ENCODE results near the gene NHERF2. TPM values are rescaled to one million over a fixed set of nuclear protein-coding genes. Genes with fewer than 3 reads are reported as not detected.

Gene NHERF2
- total and polyA plus RNA-seq, 11 donors = 124 to 496 (median 227) TPM

GRCh38 chr16:2078096-2078495 lies 51.4 kb downstream of the NHERF2 start:
- intact Hi-C loops (cut with DNase I) = no loop called here
- WGBS, 4 donors = 93 to 100% (median 97%) methylated on average over 1 to 7 of the region's 7 CpGs
- Histone ChIP-seq H3K4me1 (peaks cover 5 to 25% (median 18%) of the 10 kb centered on the region in 12 donors), H3K4me3 (no peak overlapping the region), H3K9me3 (no peaks in the 10 kb centered on the region), H3K36me3 (peaks cover 0 to 93% (median 84%) of the 10 kb centered on the region in 9 donors), H3K27me3 (no peaks in the 10 kb centered on the region), H3K27ac (no peak overlapping the region)
- ATAC-seq (no peak), DNase-seq (no peak)
- TF ChIP-seq CTCF (IDR thresholded peaks at IDR 0.05) = no peak
- TF ChIP-seq POLR2A (IDR thresholded peaks at IDR 0.05) = no peak

GRCh38 chr16:2078691-2079090 lies 52.0 kb downstream of the NHERF2 start:
- peaks cover 5 to 31% (median 22%) of the 10 kb centered on the region in 12 donors for H3K4me1 ChIP-seq
- TF ChIP-seq POLR2A (IDR thresholded peaks at IDR 0.05) = no peak
- TF ChIP-seq CTCF (IDR thresholded peaks at IDR 0.05) = no peak
- H3K27ac ChIP-seq = no peak overlapping the region
- peaks cover 0 to 91% (median 78%) of the 10 kb centered on the region in 9 donors for H3K36me3 ChIP-seq
- WGBS, 4 donors = 94 to 96% (median 96%) methylated on average over 18 to 23 of the region's 23 CpGs
- DNase-seq (no peak), ATAC-seq (no peak)
- intact Hi-C loops (cut with DNase I) = no loop called here
- H3K4me3 ChIP-seq = no peak overlapping the region
- no peaks in the 10 kb centered on the region for H3K9me3 ChIP-seq
- H3K27me3 ChIP-seq = no peaks in the 10 kb centered on the region

- Histone ChIP-seq H3K4me3 (no peak overlapping the region), H3K9me3 (no peaks in the 10 kb centered on the region), H3K27me3 (no peaks in the 10 kb centered on the region), H3K36me3 (peaks cover 0 to 91% (median 72%) of the 10 kb centered on the region in 9 donors), H3K27ac (no peak overlapping the region), H3K4me1 (peaks cover 5 to 32% (median 22%) of the 10 kb centered on the region in 12 donors)
- intact Hi-C loops (cut with DNase I) = no loop called here
- no peak for ATAC-seq
- WGBS, 4 donors = 93 to 96% (median 95%) methylated on average over 19 to 30 of the region's 30 CpGs
- DNase-seq = no peak
- no peak for TF ChIP-seq CTCF (IDR thresholded peaks at IDR 0.05)
Observed at GRCh38 chr16:2079311-2079800, 52.7 kb downstream of the NHERF2 start.

- 87 to 96% (median 94%) methylated on average over 6 to 16 of the region's 16 CpGs for WGBS, 4 donors
- DNase-seq = no peak
- H3K4me1 ChIP-seq = peaks cover 5 to 32% (median 22%) of the 10 kb centered on the region in 12 donors
- no peak for ATAC-seq
- TF ChIP-seq POLR2A (IDR thresholded peaks at IDR 0.05) = no peak
- no peak for TF ChIP-seq CTCF (IDR thresholded peaks at IDR 0.05)
- no peaks in the 10 kb centered on the region for H3K27me3 ChIP-seq
- peaks cover 0 to 92% (median 69%) of the 10 kb centered on the region in 9 donors for H3K36me3 ChIP-seq
- H3K4me3 ChIP-seq = no peak overlapping the region
- no peaks in the 10 kb centered on the region for H3K9me3 ChIP-seq
- H3K27ac ChIP-seq = no peak overlapping the region
- intact Hi-C loops (cut with DNase I) = loop anchor here in 3 of 10 donors (5.0 to 10.0 kb wide), 2 partner anchors 55 to 58 kb away; partner anchors contain the start of gene NHERF2 (in 2 of the 3)
Observed at GRCh38 chr16:2079991-2080390, 53.3 kb downstream of the NHERF2 start.
